Bronchial epithelial cell (primary cell): ENCODE data around the gene HTR4. TPM values are rescaled to one million over a fixed set of nuclear protein-coding genes. Genes with fewer than 3 reads are reported as not detected.

Experiments
- DNase-seq: peaks from one replicate; pipeline ENCODE4 v3.0.0-alpha.2; 2010; ENCODE audit warnings: low read depth
- FAIRE-seq: peaks from 2 replicates; lab custom pipeline; 2011; peaks lifted over from hg19 to GRCh38; lab: Jason Lieb, UNC
- H3K27me3 ChIP-seq: 2 replicates; pipeline ENCODE4 v1.5.1; 2011; ENCODE audit warnings: low read length; ENCODE audit not compliant: control insufficient read depth, insufficient read depth
- H3K36me3 ChIP-seq: 2 replicates; pipeline ENCODE4 v1.5.1; 2011; ENCODE audit warnings: low read length; ENCODE audit not compliant: control insufficient read depth, insufficient read depth
- H3K4me3 ChIP-seq: 2 replicates; pipeline ENCODE4 v1.5.1; 2011; ENCODE audit warnings: mild to moderate bottlenecking, low read depth, low read length, control low read depth
- CTCF ChIP-seq: IDR thresholded peaks from 2 replicates; pipeline ENCODE4 v1.5.1; 2011; ENCODE audit warnings: mild to moderate bottlenecking, moderate library complexity, low read length, control low read depth, inconsistent platforms; ENCODE audit not compliant: insufficient read depth, severe bottlenecking
- total RNA-seq: library from RNA; depleted of rRNA; stranded (reverse); fragments of >200 nt; gene quantifications from 2 replicates; pipeline ENCODE4 v1.2.1, GENCODE V29; 2014

HTR4 gene
- total RNA-seq, 1 donor from 2014 or later = not detected

GRCh38 chr5:148466236-148466580, 188.1 kb downstream of the HTR4 start:
- FAIRE-seq (no peak), DNase-seq (no peak)
- TF ChIP-seq CTCF = no peak
- H3K36me3 ChIP-seq = no peaks in the 10 kb centered on the region
- H3K4me3 ChIP-seq = no peak overlapping the region
- no peaks in the 10 kb centered on the region for H3K27me3 ChIP-seq

- no peak for DNase-seq
- TF ChIP-seq CTCF = no peak
- no peak overlapping the region for H3K4me3 ChIP-seq
- FAIRE-seq = no peak
- no peaks in the 10 kb centered on the region for H3K36me3 ChIP-seq
- H3K27me3 ChIP-seq = no peaks in the 10 kb centered on the region
Observed at GRCh38 chr5:148465381-148466235, 188.7 kb downstream of the HTR4 start.

- no peak for TF ChIP-seq CTCF
- no peaks in the 10 kb centered on the region for H3K27me3 ChIP-seq
- DNase-seq (no peak), FAIRE-seq (no peak)
- no peak overlapping the region for H3K4me3 ChIP-seq
- H3K36me3 ChIP-seq = no peaks in the 10 kb centered on the region
Observed at GRCh38 chr5:148459669-148460068, 194.7 kb downstream of the HTR4 start.

GRCh38 chr5:148458036-148458888, 196.1 kb downstream of the HTR4 start:
- Histone ChIP-seq H3K27me3 (no peaks in the 10 kb centered on the region), H3K36me3 (no peaks in the 10 kb centered on the region), H3K4me3 (no peak overlapping the region)
- DNase-seq = no peak
- no peak for TF ChIP-seq CTCF
- no peak for FAIRE-seq

GRCh38 chr5:148457183-148457620, 197.1 kb downstream of the HTR4 start:
- no peaks in the 10 kb centered on the region for H3K36me3 ChIP-seq
- FAIRE-seq (no peak), DNase-seq (peak; percentile 38)
- H3K27me3 ChIP-seq = no peaks in the 10 kb centered on the region
- TF ChIP-seq CTCF = peak; percentile 50
- H3K4me3 ChIP-seq = no peak overlapping the region
